ENCODE measurements around the gene MS4A4E.

Gene MS4A4E

GRCh38 chr11:60150279-60150678 is 92.7 kb downstream of the MS4A4E start:
- H3K4me3 ChIP-seq, result no peak overlapping the region
- no peaks in the 10 kb centered on the region for H4K20me1 ChIP-seq
- H3K9ac ChIP-seq, result no peak overlapping the region
- no peak overlapping the region for H3K4me2 ChIP-seq
- H3K27ac ChIP-seq, result no peak overlapping the region
- H3K4me1 ChIP-seq, result peaks cover 0 to 7% (median 0%) of the 10 kb centered on the region in 10 experiments; a peak in 2 of 20 replicates
- 0 out of 22 replicates have a peak, but pooled peaks cover 0 to 5% (median 0%) of the 10 kb centered on the region in 11 experiments for H3K9me3 ChIP-seq (replicated peaks in 1 of 11)
- no peak for TF ChIP-seq Cebpa-rat (IDR thresholded peaks at IDR 0.05)
- H3K27me3 ChIP-seq, result no peaks in the 10 kb centered on the region
- no peaks in the 10 kb centered on the region for H3K36me3 ChIP-seq

Data from BLaER1 treated with 17β-estradiol and CSF1 and Interleukin-3, amounts not matched to agents 10 nM and 100 nM (cell line).